Heart left ventricle (tissue), 13 donors: ENCODE results near the gene SH2D3C.
A peak's percentile ranks its signal among the peaks of the same experiment; 100 is the strongest.

Experiments used
- CTCF ChIP-seq, 12 donors: fragments of 200-600 bp; sonication (generic) in 4 of 12; IDR thresholded peaks; one replicate each; pipeline versions ENCODE4 v1.5.0 to v1.8.0; 2018 to 2022; ENCODE audit warnings: antibody characterized with exemption in 12 of 12, mild to moderate bottlenecking in 5 of 12
- POLR2A ChIP-seq, 2 donors: fragments of 450-650 bp; IDR thresholded peaks; one replicate each; pipeline ENCODE4 v1.6.1; 2017; ENCODE audit warnings: antibody characterized with exemption in 2 of 2, mild to moderate bottlenecking in 2 of 2, moderate library complexity in 2 of 2
- donor health status: ischemic (EF 13 %, LVEDD 7.1; RV severe dilation, severe dysfunction).
- donor health status: DM: no; HTN: yes; CAD: no.
- donor health status: DM: no; HTN: no; CAD: no.
- donor health status: ischemic (EF 25% LVEDD 6.9; RV normal size, moderate dysfunction).
- donor health status: ischemic (EF 25% LVEDD 5.7; RV mildly dilated, moderate dysfunction).
- donor health status: ischemic (EF 35%, LVEDD 5.7; RV mildly dilated, moderate dysfunction).
- donor health status: nonischemic (EF 11% LVEDD 7.7; RV severe dilation, severe dysfunction).
- donor health status: DM: yes; HTN: yes; CAD: no.
- donor health status: PGD.
- donor health status: ischemic (EF 29% LVEDD 5.4; RV normal size, mild dysfunction).
- donor health status: nonischemic (EF 23%, LVEDD 6.1; RV moderate dilation, normal function).

- TF ChIP-seq CTCF (IDR thresholded peaks at IDR 0.05) (no peak), POLR2A (IDR thresholded peaks at IDR 0.05) (peak in 1 of 2 donors; percentile 25)
These were observed at the start of gene SH2D3C for GRCh38 chr9:127778280-127779135.
